Measurements from ENCODE around the gene CUBN. TPM values are rescaled to one million over a fixed set of nuclear protein-coding genes. Genes with fewer than 3 reads are reported as not detected.

CUBN gene
- total RNA-seq, 4 donors from 2014 or later = 0.54 to 1.8 (median 1.3) TPM

GRCh38 chr10:17094844-17095243 lies 34.8 kb downstream of the CUBN start:
- TF ChIP-seq CTCF (IDR thresholded peaks at IDR 0.05) (no peak), POLR2A (IDR thresholded peaks at IDR 0.05) (no peak)
- no peak overlapping the region for H3K4me3 ChIP-seq (ENCODE audit: low read depth, poor library complexity, severe bottlenecking)
- no peak for DNase-seq (ENCODE audit: low spot score in 2 of 2)
- intact Hi-C loops (cut with DNase I; ENCODE audit: low total_unique reads) = no loop called here

GRCh38 chr10:17092986-17093803 lies 36.4 kb downstream of the CUBN start:
- intact Hi-C loops (cut with DNase I; ENCODE audit: low total_unique reads) = no loop called here
- TF ChIP-seq POLR2A (IDR thresholded peaks at IDR 0.05) = no peak
- DNase-seq (ENCODE audit: low spot score in 2 of 2) = no peak
- H3K4me3 ChIP-seq (ENCODE audit: low read depth, poor library complexity, severe bottlenecking) = no peak overlapping the region
- 51% methylated on average over 5 of the region's 5 CpGs for WGBS, 2 donors

GRCh38 chr10:17092216-17092944 lies 37.2 kb downstream of the CUBN start:
- WGBS, 2 donors = 77 to 88% methylated on average over 4 of the region's 4 CpGs
- no peak overlapping the region for H3K4me3 ChIP-seq (ENCODE audit: low read depth, poor library complexity, severe bottlenecking)

GRCh38 chr10:17088118-17088806 lies 41.3 kb downstream of the CUBN start:
- no peak for DNase-seq (ENCODE audit: low spot score in 2 of 2)
- TF ChIP-seq POLR2A (IDR thresholded peaks at IDR 0.05) (no peak), CTCF (IDR thresholded peaks at IDR 0.05) (no peak)
- intact Hi-C loops (cut with DNase I; ENCODE audit: low total_unique reads) = no loop called here
- H3K4me3 ChIP-seq (ENCODE audit: low read depth, poor library complexity, severe bottlenecking) = no peak overlapping the region
- WGBS, 2 donors = 60 to 74% methylated on average over 5 of the region's 5 CpGs

More at GRCh38 chr10:17092216-17092944, 37.2 kb downstream of the CUBN start:
- intact Hi-C loops (cut with DNase I; ENCODE audit: low total_unique reads) = no loop called here
- TF ChIP-seq POLR2A (IDR thresholded peaks at IDR 0.05) = no peak
- TF ChIP-seq CTCF (IDR thresholded peaks at IDR 0.05) = no peak
- DNase-seq (ENCODE audit: low spot score in 2 of 2) = no peak

- no peak for DNase-seq (ENCODE audit: low spot score in 2 of 2)
- TF ChIP-seq POLR2A (IDR thresholded peaks at IDR 0.05) (no peak), CTCF (IDR thresholded peaks at IDR 0.05) (no peak)
- WGBS, 2 donors = 96% methylated on average over 3 of the region's 3 CpGs
- H3K4me3 ChIP-seq (ENCODE audit: low read depth, poor library complexity, severe bottlenecking) = no peak overlapping the region
- intact Hi-C loops (cut with DNase I; ENCODE audit: low total_unique reads) = no loop called here
These were observed 42.7 kb downstream of the CUBN start for GRCh38 chr10:17086865-17087367.
